Measurements from ENCODE around the gene CACNG1.
"Not testable (repeated sequence)": the region's sequence is repeated elsewhere in the genome, so short reads cannot be mapped to it uniquely, and the experiment has no call there.

CACNG1 gene

GRCh38 chr17:67082107-67082506 lies 37.8 kb downstream of the CACNG1 start:
- no peak for DNase-seq

- DNase-seq, result no peak
Observed at GRCh38 chr17:67085406-67085805, 41.1 kb downstream of the CACNG1 start.

- DNase-seq, result no peak
Observed at GRCh38 chr17:67088639-67089038, 44.3 kb downstream of the CACNG1 start.

DNA sequence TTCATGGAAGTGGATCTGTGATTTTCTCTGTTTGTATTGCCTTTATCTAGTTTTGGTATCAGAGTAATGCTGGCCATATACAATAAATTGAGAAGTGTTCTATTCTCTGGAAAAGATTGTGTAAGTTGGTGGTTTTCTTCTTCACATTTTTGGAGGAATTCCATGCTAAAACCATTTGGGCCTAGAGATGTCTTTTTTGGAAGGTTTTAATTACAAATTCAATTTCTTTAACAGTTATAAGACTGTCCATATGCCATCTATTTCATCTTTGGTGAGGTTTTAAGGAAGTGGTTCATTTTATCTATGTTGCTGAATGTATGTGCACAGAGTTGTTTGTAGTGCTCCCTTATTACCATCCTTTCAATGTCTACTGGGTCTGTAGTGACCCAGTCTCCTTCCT lies 46.0 kb downstream of the CACNG1 start:
- no peak for DNase-seq

GRCh38 chr17:67092291-67092690 lies 47.9 kb downstream of the CACNG1 start:
- DNase-seq, result no peak

- not testable (repeated sequence) for DNase-seq
Observed at GRCh38 chr17:67092710-67093109, 48.4 kb downstream of the CACNG1 start.

GRCh38 chr17:67093348-67093747 lies 49.0 kb downstream of the CACNG1 start:
- DNase-seq, result no peak

DNA sequence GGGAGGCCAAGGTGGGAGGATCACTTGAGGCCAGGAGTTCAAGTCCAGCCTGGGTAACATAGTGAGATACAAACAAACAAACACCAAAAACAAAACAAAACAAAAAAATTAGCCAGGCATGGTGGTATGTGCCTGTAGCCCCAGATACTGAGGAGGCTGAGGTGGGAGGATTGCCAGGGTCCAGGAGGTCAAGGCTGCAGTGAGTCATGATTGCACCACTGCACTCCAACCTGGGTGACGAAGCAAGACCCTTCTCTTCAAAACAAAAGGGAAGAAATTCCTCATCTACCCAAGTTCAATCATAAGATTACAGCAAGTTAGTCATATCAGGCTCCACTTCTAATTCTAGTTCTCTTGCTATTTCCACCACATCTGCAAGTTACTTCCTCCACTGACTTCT lies 50.9 kb downstream of the CACNG1 start:
- not testable (repeated sequence) for DNase-seq

DNA sequence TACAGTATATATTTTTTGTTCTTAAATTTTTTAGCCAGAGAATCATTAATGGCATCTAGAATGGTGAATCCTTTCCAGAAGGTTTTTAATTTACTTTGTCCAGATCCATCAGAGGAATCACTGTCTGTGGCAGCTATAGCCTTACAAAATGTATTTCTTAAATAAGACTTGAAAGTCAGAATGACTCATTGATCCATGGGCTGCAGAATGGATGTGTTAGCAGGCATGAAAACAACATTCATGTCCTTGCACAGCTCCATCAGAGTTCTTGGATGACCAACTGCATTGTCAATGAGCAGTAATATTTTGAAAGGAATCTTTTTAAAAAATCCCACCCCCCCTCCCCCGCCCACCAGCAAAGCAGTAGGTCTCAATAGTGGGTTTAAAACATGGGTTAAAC lies 51.4 kb downstream of the CACNG1 start:
- no peak for DNase-seq

DNA sequence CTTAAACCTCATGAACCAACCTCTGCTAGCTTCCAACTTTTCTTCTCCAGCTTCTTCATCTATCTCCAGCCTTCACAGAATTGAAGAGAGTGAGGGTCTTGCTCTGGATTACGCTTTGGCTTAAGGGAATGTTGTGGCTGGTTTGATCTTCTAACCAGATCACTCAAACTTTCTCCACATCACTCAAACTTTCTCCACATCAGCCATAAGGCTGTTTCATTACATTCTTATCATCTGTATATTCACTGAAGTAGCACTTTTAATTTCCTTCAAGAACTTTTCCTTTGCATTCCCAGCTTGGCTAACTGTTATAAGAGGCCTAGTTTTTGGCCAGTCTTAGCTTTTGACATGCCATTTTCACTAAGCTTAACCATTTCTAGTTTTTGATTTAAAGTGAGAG lies 52.3 kb downstream of the CACNG1 start:
- no peak for DNase-seq

GRCh38 chr17:67098006-67098405 lies 53.7 kb downstream of the CACNG1 start:
- DNase-seq, result no peak

DNA sequence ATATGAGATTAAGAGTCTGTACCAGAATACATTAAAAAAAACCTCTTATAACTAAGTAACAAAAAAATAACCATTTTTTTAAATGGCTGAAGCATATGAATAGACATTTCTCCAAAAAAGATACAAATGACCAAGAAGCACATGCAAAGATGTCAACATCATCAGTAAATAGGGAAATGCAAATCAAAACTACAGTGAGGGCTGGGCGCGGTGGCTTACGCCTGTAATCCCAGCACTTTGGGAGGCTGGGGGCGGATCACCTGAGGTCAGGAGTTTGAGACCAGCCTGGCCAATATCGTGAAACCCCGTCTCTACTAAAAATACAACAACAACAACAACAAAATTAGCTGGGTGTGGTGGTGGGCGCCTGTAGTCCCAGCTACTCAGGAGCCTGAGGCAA lies 60.3 kb downstream of the CACNG1 start:
- not testable (repeated sequence) for DNase-seq

DNA sequence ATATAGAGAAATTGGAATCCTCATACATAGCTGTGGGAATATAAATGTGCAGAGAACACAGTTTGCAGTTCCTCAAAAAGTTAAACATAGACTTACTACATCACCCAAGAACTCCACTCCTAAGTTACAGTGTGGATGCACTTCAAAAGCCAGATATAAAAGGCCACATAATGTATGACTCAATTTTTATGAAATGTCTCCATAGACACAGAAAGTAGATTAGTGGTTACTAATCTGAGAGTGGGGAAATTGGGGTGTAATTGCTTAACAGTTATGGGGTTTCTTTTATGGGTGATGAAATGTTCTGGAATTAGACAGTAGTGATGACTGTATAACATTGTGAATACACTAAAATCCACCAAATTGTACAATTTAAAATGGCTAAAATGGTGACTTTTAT lies 60.9 kb downstream of the CACNG1 start:
- no peak for DNase-seq

Data from NCI-H446 treated with DMSO at 0.1 percent for 48 hours (cell line).